Peyer's patch (tissue), 4 donors: Measurements from ENCODE around the gene TMEM132D. TPM values are rescaled to one million over a fixed set of nuclear protein-coding genes. Genes with fewer than 3 reads are reported as not detected.

Experiments
- DNase-seq, 3 donors: peaks; one replicate each; pipeline ENCODE4 v3.0.0-alpha.2; 2017 to 2019
- H3K27ac ChIP-seq, 4 donors: fragments of 200-600 bp; sonication (generic); one replicate each; pipeline ENCODE4 v1.5.1; 2016 to 2019
- H3K27me3 ChIP-seq, 2 donors: fragments of 200-600 bp; sonication (generic); one replicate each; pipeline ENCODE4 v1.5.1; 2019
- H3K36me3 ChIP-seq, 3 donors: fragments of 200-600 bp; sonication (generic); one replicate each; pipeline ENCODE4 v1.5.1; 2016 to 2019
- H3K4me1 ChIP-seq, 4 donors: fragments of 200-600 bp; sonication (generic); one replicate each; pipeline ENCODE4 v1.5.1; 2016 to 2019
- H3K4me3 ChIP-seq, 4 donors: fragments of 200-600 bp; sonication (generic); 1 replicate in 3 of 4; 2 replicates in 1 of 4; pipeline ENCODE4 v1.5.1; 2016 to 2019; ENCODE audit warnings: mild to moderate bottlenecking in 1 of 4
- H3K9me3 ChIP-seq, 4 donors: fragments of 200-600 bp; sonication (generic); one replicate each; pipeline ENCODE4 v1.5.1; 2016 to 2019; ENCODE audit warnings: mild to moderate bottlenecking in 1 of 4
- CTCF ChIP-seq, 6 experiments: fragments of 450-650 bp in 4 of 6; fragments of 200-600 bp in 2 of 6; sonication (generic) in 1 of 6; IDR thresholded peaks; one replicate each; pipeline ENCODE4 v1.5.1; 2017 to 2019; ENCODE audit warnings: antibody characterized with exemption in 6 of 6, mild to moderate bottlenecking in 3 of 6, moderate library complexity in 1 of 6
- POLR2A ChIP-seq, 2 donors: fragments of 450-650 bp; IDR thresholded peaks; one replicate each; pipeline ENCODE4 v1.5.1; 2017; ENCODE audit warnings: antibody characterized with exemption in 2 of 2, mild to moderate bottlenecking in 2 of 2, moderate library complexity in 2 of 2
- total RNA-seq, 4 donors: library from RNA; depleted of rRNA; stranded (reverse); fragments of >200 nt; gene quantifications; one replicate each; pipeline ENCODE4 v1.1.0, GENCODE V29; 2016

Gene TMEM132D
- total RNA-seq, 4 donors from 2014 or later = 0.27 to 1.7 (median 0.41) TPM

- no peaks in the 10 kb centered on the region for H3K36me3 ChIP-seq
- no peaks in the 10 kb centered on the region for H3K27me3 ChIP-seq
- peaks cover 0 to 4% (median 0%) of the 10 kb centered on the region in 4 donors for H3K9me3 ChIP-seq
- H3K4me1 ChIP-seq = no peaks in the 10 kb centered on the region
- H3K4me3 ChIP-seq = no peak overlapping the region
- H3K27ac ChIP-seq = no peak overlapping the region
- DNase-seq = no peak
- TF ChIP-seq POLR2A (IDR thresholded peaks at IDR 0.05) = no peak
- no peak for TF ChIP-seq CTCF (IDR thresholded peaks at IDR 0.05)
Observed at GRCh38 chr12:129606239-129606638, 297.6 kb downstream of the TMEM132D start.

- TF ChIP-seq POLR2A (IDR thresholded peaks at IDR 0.05) = no peak
- TF ChIP-seq CTCF (IDR thresholded peaks at IDR 0.05) = no peak
- Histone ChIP-seq H3K9me3 (peaks cover 0 to 4% (median 0%) of the 10 kb centered on the region in 4 donors), H3K27me3 (no peaks in the 10 kb centered on the region), H3K4me1 (no peaks in the 10 kb centered on the region), H3K4me3 (no peak overlapping the region), H3K36me3 (no peaks in the 10 kb centered on the region), H3K27ac (no peak overlapping the region)
- DNase-seq = no peak
Observed at GRCh38 chr12:129605666-129606065, 298.2 kb downstream of the TMEM132D start.

- no peak overlapping the region for H3K4me3 ChIP-seq
- no peaks in the 10 kb centered on the region for H3K4me1 ChIP-seq
- H3K27ac ChIP-seq = no peak overlapping the region
- no peaks in the 10 kb centered on the region for H3K27me3 ChIP-seq
- TF ChIP-seq POLR2A (IDR thresholded peaks at IDR 0.05) = no peak
- no peak for TF ChIP-seq CTCF (IDR thresholded peaks at IDR 0.05)
- H3K36me3 ChIP-seq = no peaks in the 10 kb centered on the region
- H3K9me3 ChIP-seq = peaks cover 0 to 4% (median 0%) of the 10 kb centered on the region in 4 donors
- no peak for DNase-seq
Observed at GRCh38 chr12:129604506-129604905, 299.3 kb downstream of the TMEM132D start.

- H3K4me1 ChIP-seq = no peaks in the 10 kb centered on the region
- no peak overlapping the region for H3K4me3 ChIP-seq
- no peak overlapping the region for H3K27ac ChIP-seq
- no peak for DNase-seq
- H3K9me3 ChIP-seq = peaks cover 0 to 4% (median 0%) of the 10 kb centered on the region in 4 donors
- no peaks in the 10 kb centered on the region for H3K27me3 ChIP-seq
- TF ChIP-seq CTCF (IDR thresholded peaks at IDR 0.05) (no peak), POLR2A (IDR thresholded peaks at IDR 0.05) (no peak)
- no peaks in the 10 kb centered on the region for H3K36me3 ChIP-seq
Observed at GRCh38 chr12:129599406-129599805, 304.4 kb downstream of the TMEM132D start.

GRCh38 chr12:129594098-129594497 is 309.7 kb downstream of the TMEM132D start:
- Histone ChIP-seq H3K4me3 (no peak overlapping the region), H3K27me3 (no peaks in the 10 kb centered on the region), H3K9me3 (no peaks in the 10 kb centered on the region), H3K27ac (no peak overlapping the region), H3K36me3 (no peaks in the 10 kb centered on the region), H3K4me1 (no peaks in the 10 kb centered on the region)
- TF ChIP-seq POLR2A (IDR thresholded peaks at IDR 0.05) = no peak
- no peak for TF ChIP-seq CTCF (IDR thresholded peaks at IDR 0.05)
- DNase-seq = no peak

- H3K27ac ChIP-seq = no peak overlapping the region
- H3K36me3 ChIP-seq = no peaks in the 10 kb centered on the region
- no peaks in the 10 kb centered on the region for H3K4me1 ChIP-seq
- no peaks in the 10 kb centered on the region for H3K27me3 ChIP-seq
- DNase-seq = no peak
- no peaks in the 10 kb centered on the region for H3K9me3 ChIP-seq
- TF ChIP-seq POLR2A (IDR thresholded peaks at IDR 0.05) (no peak), CTCF (IDR thresholded peaks at IDR 0.05) (no peak)
- no peak overlapping the region for H3K4me3 ChIP-seq
Observed at GRCh38 chr12:129592449-129592848, 311.4 kb downstream of the TMEM132D start.
